Measurements from ENCODE around the gene TRIM28. TPM values are rescaled to one million over a fixed set of nuclear protein-coding genes. Genes with fewer than 3 reads are reported as not detected.
A peak's percentile ranks its signal among the peaks of the same experiment; 100 is the strongest.

TRIM28 gene
- total RNA-seq, 2 experiments from 2014 or later = 549 to 553 TPM

DNA sequence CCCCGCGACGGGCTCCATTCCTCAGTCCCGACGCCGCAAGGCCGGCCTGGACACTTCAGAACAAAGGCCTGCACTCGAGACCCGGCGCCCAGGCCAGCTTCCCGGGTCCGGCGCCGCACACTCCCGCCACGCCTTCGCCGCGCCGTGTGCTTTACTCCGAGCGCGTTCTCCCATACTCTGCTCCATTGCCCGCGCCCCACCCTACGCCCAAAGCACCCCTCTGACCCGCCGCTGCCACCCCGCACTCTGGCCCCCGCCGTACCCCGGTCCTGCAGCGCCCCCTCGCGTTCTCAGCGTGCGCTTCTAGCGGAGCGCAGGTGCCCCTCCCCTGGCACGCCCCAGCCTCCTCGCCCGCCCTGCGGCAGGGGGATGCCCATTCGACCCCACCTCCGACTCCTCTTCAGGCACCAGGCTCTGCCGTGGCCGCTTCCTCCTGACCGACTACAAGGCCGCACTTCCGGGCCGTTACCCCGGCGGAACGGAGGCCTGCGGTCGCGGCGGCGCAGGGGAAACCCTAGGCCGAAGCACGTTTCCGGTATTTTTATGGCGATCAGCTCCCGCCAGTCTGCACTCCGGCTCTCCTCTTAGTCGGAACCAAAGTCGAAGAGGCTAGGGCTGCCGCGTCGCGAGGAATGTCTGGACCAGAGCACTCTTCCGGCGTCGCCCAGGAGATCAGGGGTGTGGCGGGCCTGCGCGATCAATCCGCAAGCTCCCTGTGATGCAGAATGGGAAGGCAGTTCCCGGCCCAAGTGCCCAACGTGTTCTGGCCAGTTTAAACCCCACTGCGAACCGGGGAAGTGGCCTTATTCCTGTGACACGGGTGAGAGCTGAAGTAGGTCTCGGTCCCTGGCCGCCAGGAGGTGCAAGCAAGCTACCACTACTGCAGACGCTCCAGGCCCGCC is 24.3 kb upstream of the TRIM28 start, which contains the start of gene ZBTB45:
Gene ZBTB45 (minus strand): TSS at position 456 of the 902 bp plus-strand sequence. CDS start 2,137 bp downstream, outside the sequence.
- no peaks in the 10 kb centered on the region for H3K9me3 Mint-ChIP-seq
- CTCF ChIA-PET = interaction anchor here (0.7 to 4.7 kb wide), 22 partner anchors 19 to 291 kb away, joined by 3 to 60 read pairs (median 5); partner anchors contain the start of genes CHMP2A, MZF1, TRIM28 and UBE2M
- TF ChIP-seq, protein P1, sequence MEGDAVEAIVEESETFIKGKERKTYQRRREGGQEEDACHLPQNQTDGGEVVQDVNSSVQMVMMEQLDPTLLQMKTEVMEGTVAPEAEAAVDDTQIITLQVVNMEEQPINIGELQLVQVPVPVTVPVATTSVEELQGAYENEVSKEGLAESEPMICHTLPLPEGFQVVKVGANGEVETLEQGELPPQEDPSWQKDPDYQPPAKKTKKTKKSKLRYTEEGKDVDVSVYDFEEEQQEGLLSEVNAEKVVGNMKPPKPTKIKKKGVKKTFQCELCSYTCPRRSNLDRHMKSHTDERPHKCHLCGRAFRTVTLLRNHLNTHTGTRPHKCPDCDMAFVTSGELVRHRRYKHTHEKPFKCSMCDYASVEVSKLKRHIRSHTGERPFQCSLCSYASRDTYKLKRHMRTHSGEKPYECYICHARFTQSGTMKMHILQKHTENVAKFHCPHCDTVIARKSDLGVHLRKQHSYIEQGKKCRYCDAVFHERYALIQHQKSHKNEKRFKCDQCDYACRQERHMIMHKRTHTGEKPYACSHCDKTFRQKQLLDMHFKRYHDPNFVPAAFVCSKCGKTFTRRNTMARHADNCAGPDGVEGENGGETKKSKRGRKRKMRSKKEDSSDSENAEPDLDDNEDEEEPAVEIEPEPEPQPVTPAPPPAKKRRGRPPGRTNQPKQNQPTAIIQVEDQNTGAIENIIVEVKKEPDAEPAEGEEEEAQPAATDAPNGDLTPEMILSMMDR (IDR thresholded peaks at IDR 0.05) = peak; percentile 82
- Histone ChIP-seq H3K36me3 (ENCODE audit: insufficient read depth, low read length) (peaks cover 19% of the 10 kb centered on the region), H3K27ac (ENCODE audit: low read depth in 1 of 2, low read length in 2 of 2) (peak within 1 kb of the TSS; percentile 87 to 95), H3K4me1 (ENCODE audit: insufficient read depth, low read length) (peaks cover 51% of the 10 kb centered on the region), H3K9me3 (ENCODE audit: control insufficient read depth in 1 of 2, insufficient read depth in 1 of 2, low read length in 2 of 2) (no peaks in the 10 kb centered on the region), H3K27me3 (ENCODE audit: control insufficient read depth in 1 of 2, insufficient read depth in 2 of 2, low read length in 2 of 2) (no peaks in the 10 kb centered on the region), H3K4me3 (ENCODE audit: low read length) (peak within 1 kb of the TSS; percentile 86)
- H3K4me3 Mint-ChIP-seq = peak within 1 kb of the TSS; percentile 99
- POLR2A ChIA-PET = interaction anchor here (0.8 to 3.5 kb wide), 20 partner anchors 16 to 1032 kb away, joined by 3 to 56 read pairs (median 10); partner anchors contain the start of genes CHMP2A, MZF1, TRIM28 and UBE2M
- peaks cover 43% of the 10 kb centered on the region for H3K4me1 Mint-ChIP-seq (ENCODE audit: low read depth)
- H3K27me3 Mint-ChIP-seq = no peaks in the 10 kb centered on the region
- DNase-seq = peak; percentile 77 to 96 (median 84)
- peak; percentile 78 for ATAC-seq (ENCODE audit: poor library complexity)
- H3K27ac Mint-ChIP-seq = peak within 1 kb of the TSS; percentile 98
- intact Hi-C loops (cut with DNase I, micrococcal nuclease) = loop anchor here (1.0 to 5.0 kb wide), 9 partner anchors 17 to 212 kb away; partner anchors contain the start of genes TRIM28 (in 2 of the 2), ERVK3-1 (in 1 of the 2) and ZSCAN22 (in 1 of the 2)
- peaks cover 27% of the 10 kb centered on the region for H3K36me3 Mint-ChIP-seq (ENCODE audit: low read depth)

DNA sequence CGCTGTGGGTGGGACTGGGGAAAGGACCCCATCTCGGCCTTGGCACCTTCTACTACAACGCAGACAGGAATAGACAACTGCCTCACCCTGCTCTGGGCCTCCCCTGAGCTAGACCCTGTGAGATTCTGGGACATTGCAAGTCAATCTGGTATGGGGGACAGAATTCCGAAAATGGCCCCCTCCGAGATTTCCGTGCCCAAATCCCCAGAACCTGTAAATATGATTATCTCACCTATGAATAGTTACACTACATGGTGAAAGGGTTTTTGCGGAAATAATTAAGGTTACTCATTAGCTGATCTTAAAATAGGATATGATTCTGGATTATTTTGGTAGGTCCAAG is 23.6 kb upstream of the TRIM28 start:
- Mint-ChIP-seq H3K27ac (peak overlapping the region; percentile 98), H3K27me3 (no peaks in the 10 kb centered on the region), H3K4me1 (ENCODE audit: low read depth) (peaks cover 39% of the 10 kb centered on the region), H3K4me3 (peak overlapping the region; percentile 99), H3K36me3 (ENCODE audit: low read depth) (peaks cover 27% of the 10 kb centered on the region), H3K9me3 (no peaks in the 10 kb centered on the region)
- Histone ChIP-seq H3K27ac (ENCODE audit: low read depth in 1 of 2, low read length in 2 of 2) (peak overlapping the region; percentile 87 to 95), H3K36me3 (ENCODE audit: insufficient read depth, low read length) (peaks cover 19% of the 10 kb centered on the region), H3K9me3 (ENCODE audit: control insufficient read depth in 1 of 2, insufficient read depth in 1 of 2, low read length in 2 of 2) (no peaks in the 10 kb centered on the region), H3K4me3 (ENCODE audit: low read length) (peak overlapping the region; percentile 86), H3K27me3 (ENCODE audit: control insufficient read depth in 1 of 2, insufficient read depth in 2 of 2, low read length in 2 of 2) (no peaks in the 10 kb centered on the region), H3K4me1 (ENCODE audit: insufficient read depth, low read length) (peaks cover 49% of the 10 kb centered on the region)
- DNase-seq = no peak
- ATAC-seq (ENCODE audit: poor library complexity) = no peak
- intact Hi-C loops (cut with DNase I, micrococcal nuclease) = loop anchor here in 1 of 2 experiments (1.0 to 2.0 kb wide), 2 partner anchors 17 to 39 kb away; no protein-coding TSS in a partner anchor
- ChIA-PET POLR2A (interaction anchor here (0.8 to 3.5 kb wide), 19 partner anchors 15 to 1033 kb away, joined by 3 to 56 read pairs (median 11); partner anchors contain the start of genes CHMP2A, MZF1, TRIM28 and UBE2M), CTCF (interaction anchor here (0.7 to 4.7 kb wide), 21 partner anchors 19 to 292 kb away, joined by 3 to 60 read pairs (median 5); partner anchors contain the start of genes CHMP2A, MZF1, TRIM28 and UBE2M)
- TF ChIP-seq, protein P1 (IDR thresholded peaks at IDR 0.05) = no peak

DNA sequence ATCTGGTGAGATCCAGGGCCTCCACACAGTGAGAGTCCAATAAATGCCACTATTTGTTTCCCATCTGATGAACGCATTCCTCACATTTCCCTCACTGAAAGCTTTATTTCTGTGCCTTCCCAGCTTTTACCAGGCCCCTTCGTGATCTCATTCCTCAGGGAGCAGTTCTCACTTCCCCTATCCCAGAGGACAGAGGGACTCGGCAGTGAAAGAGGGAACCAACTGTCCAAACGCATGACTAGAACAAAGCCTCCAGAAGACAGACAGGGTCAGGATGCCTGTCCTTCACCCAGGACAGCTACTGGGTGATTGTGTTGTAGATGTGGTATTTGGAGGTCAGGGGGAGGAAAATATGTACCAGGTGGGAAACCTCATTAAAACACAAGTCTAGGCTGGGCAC is 22.2 kb upstream of the TRIM28 start:
- H3K27me3 Mint-ChIP-seq = no peaks in the 10 kb centered on the region
- peak overlapping the region; percentile 54 for H3K4me3 Mint-ChIP-seq
- CTCF ChIA-PET = interaction anchor here (4.7 kb wide), 1 partner anchor 60 kb away, joined by 60 read pairs; no protein-coding TSS in a partner anchor
- peaks cover 31% of the 10 kb centered on the region for H3K4me1 Mint-ChIP-seq (ENCODE audit: low read depth)
- Histone ChIP-seq H3K4me3 (ENCODE audit: low read length) (no peak overlapping the region), H3K9me3 (ENCODE audit: control insufficient read depth in 1 of 2, insufficient read depth in 1 of 2, low read length in 2 of 2) (no peaks in the 10 kb centered on the region), H3K27ac (ENCODE audit: low read depth in 1 of 2, low read length in 2 of 2) (no peak overlapping the region), H3K36me3 (ENCODE audit: insufficient read depth, low read length) (peaks cover 6% of the 10 kb centered on the region), H3K4me1 (ENCODE audit: insufficient read depth, low read length) (peaks cover 36% of the 10 kb centered on the region), H3K27me3 (ENCODE audit: control insufficient read depth in 1 of 2, insufficient read depth in 2 of 2, low read length in 2 of 2) (no peaks in the 10 kb centered on the region)
- peaks cover 23% of the 10 kb centered on the region for H3K36me3 Mint-ChIP-seq (ENCODE audit: low read depth)
- DNase-seq (no peak), ATAC-seq (ENCODE audit: poor library complexity) (no peak)
- H3K9me3 Mint-ChIP-seq = no peaks in the 10 kb centered on the region
- H3K27ac Mint-ChIP-seq = peak overlapping the region; percentile 73
- TF ChIP-seq, protein P1 (IDR thresholded peaks at IDR 0.05) = no peak
- POLR2A ChIA-PET = interaction anchor here (0.9 to 3.5 kb wide), 5 partner anchors 22 to 54 kb away, joined by 4 to 56 read pairs (median 27); partner anchors contain the start of genes MZF1, TRIM28 and UBE2M
- intact Hi-C loops (cut with DNase I, micrococcal nuclease) = loop anchor here in 1 of 2 experiments (2.0 kb wide), 1 partner anchor 15 kb away; no protein-coding TSS in a partner anchor
